HepG2 (cell line): ENCODE data around the gene METTL23. TPM values are rescaled to one million over a fixed set of nuclear protein-coding genes. Genes with fewer than 3 reads are reported as not detected.

Experiments
- ETV5 ChIP-seq: IDR thresholded peaks from 2 replicates; pipeline ENCODE4 v1.6.1; 2018; ENCODE audit warnings: missing biosample characterization, missing genetic modification reagents, inconsistent platforms, borderline replicate concordance
- HDAC2 ChIP-seq: sonication (generic); formaldehyde crosslinking; IDR thresholded peaks from 2 replicates; pipeline ENCODE4 v1.4.0; 2020; ENCODE audit warnings: missing genetic modification reagents
- HDAC6 ChIP-seq: fragments of 200-600 bp; sonication (generic); IDR thresholded peaks from 2 replicates; pipeline ENCODE4 v1.7.0; 2017; ENCODE audit warnings: mild to moderate bottlenecking, antibody characterized with exemption, low read length, low read depth
- MAF1 ChIP-seq: sonication (generic); formaldehyde crosslinking; IDR thresholded peaks from 2 replicates; pipeline ENCODE4 v1.5.0; 2020; ENCODE audit warnings: missing genetic modification reagents, borderline replicate concordance
- MTF2 ChIP-seq: sonication (generic); formaldehyde crosslinking; IDR thresholded peaks from 2 replicates; pipeline ENCODE4 v1.5.0; 2020; ENCODE audit warnings: missing genetic modification reagents, borderline replicate concordance
- MXD3 ChIP-seq: IDR thresholded peaks from 2 replicates; pipeline ENCODE4 v1.6.1; 2016; ENCODE audit warnings: mild to moderate bottlenecking, missing biosample characterization, missing genetic modification reagents
- PBX3 ChIP-seq: sonication (generic); formaldehyde crosslinking; IDR thresholded peaks from 2 replicates; pipeline ENCODE4 v1.8.1; 2023; ENCODE audit warnings: missing genetic modification reagents, inconsistent platforms, borderline replicate concordance
- SIN3A ChIP-seq: IDR thresholded peaks from 2 replicates; pipeline ENCODE4 v1.6.1; 2011; ENCODE audit warnings: low read depth, mild to moderate bottlenecking, control low read depth, low read length, borderline replicate concordance
- SP1 ChIP-seq, 2 experiments: fragments of 450-650 bp in 1 of 2; sonication (generic) in 1 of 2; formaldehyde crosslinking in 1 of 2; IDR thresholded peaks; 2 replicates each; pipeline versions ENCODE4 v1.4.0 to v1.6.1; 2016 to 2020; ENCODE audit warnings: missing genetic modification reagents in 1 of 2
- TAF1 ChIP-seq: sonication (generic); formaldehyde crosslinking; IDR thresholded peaks from 2 replicates; pipeline ENCODE4 v1.4.0; 2020; ENCODE audit warnings: missing genetic modification reagents
- TP53 ChIP-seq: sonication (generic); formaldehyde crosslinking; conservative IDR thresholded peaks from 2 replicates; pipeline ENCODE4 v1.4.0; 2020; ENCODE audit warnings: missing genetic modification reagents
- UBTF ChIP-seq: sonication (generic); formaldehyde crosslinking; IDR thresholded peaks from 2 replicates; pipeline ENCODE4 v1.4.0; 2020; ENCODE audit warnings: mild to moderate bottlenecking, missing genetic modification reagents
- ZFAT ChIP-seq: sonication (generic); formaldehyde crosslinking; conservative IDR thresholded peaks from 2 replicates; pipeline ENCODE4 v1.8.1; 2023; ENCODE audit warnings: missing genetic modification reagents, inconsistent platforms
- ZNF362 ChIP-seq: sonication (generic); formaldehyde crosslinking; IDR thresholded peaks from 2 replicates; pipeline ENCODE4 v1.4.0; 2020; ENCODE audit warnings: missing genetic modification reagents, mild to moderate bottlenecking, borderline replicate concordance
- ZNF547 ChIP-seq: sonication (generic); formaldehyde crosslinking; IDR thresholded peaks from 2 replicates; pipeline ENCODE4 v1.5.1; 2020; ENCODE audit warnings: mild to moderate bottlenecking, missing genetic modification reagents
- ZNF737 ChIP-seq: sonication (generic); formaldehyde crosslinking; IDR thresholded peaks from 2 replicates; pipeline ENCODE4 v1.5.0; 2020; ENCODE audit warnings: missing genetic modification reagents, mild to moderate bottlenecking, borderline replicate concordance
- ZSCAN31 ChIP-seq: sonication (generic); formaldehyde crosslinking; IDR thresholded peaks from 2 replicates; pipeline ENCODE4 v1.5.0; 2020; ENCODE audit warnings: low read depth, mild to moderate bottlenecking, missing genetic modification reagents
- polyA plus RNA-seq, 8 experiments: library from polyadenylated mRNA; depleted of rRNA in 3 of 8; stranded (reverse) in 7 of 8; unstranded in 1 of 8; fragments of >200 nt; fragmentation: Illumina TruSeq in 4 of 8; extraction: Trizol in 4 of 8; gene quantifications; 2 replicates each; pipeline versions ENCODE4 v1.2.1 to v1.2.3, GENCODE V29; 2011 to 2016; ENCODE audit warnings: low read depth in 4 of 8, missing spikeins in 1 of 8, mixed read lengths in 1 of 8; ENCODE audit not compliant: insufficient read depth in 1 of 8
- total RNA-seq, 5 experiments: library from RNA; depleted of rRNA; stranded (reverse); fragments of >200 nt; fragmentation: Illumina TruSeq; extraction: Trizol; gene quantifications; 2 replicates each; pipeline ENCODE4 v1.2.3, GENCODE V29; 2016; ENCODE audit warnings: low read depth in 1 of 5
- TF ChIP-seq, protein P1 (sequence below): IDR thresholded peaks from 2 replicates; pipeline ENCODE4 v1.6.1; 2016; ENCODE audit warnings: mild to moderate bottlenecking
- TF ChIP-seq, protein P2 (sequence below): sonication (generic); formaldehyde crosslinking; IDR thresholded peaks from 2 replicates; pipeline ENCODE4 v1.5.0; 2020; ENCODE audit warnings: mild to moderate bottlenecking, missing genetic modification reagents, borderline replicate concordance

METTL23 gene
- total and polyA plus RNA-seq, 2 of the 13 experiments (the other 11 are each of a cell fraction or from before 2014, with no cell fraction given) = 39.9 to 104 TPM

- TF ChIP-seq ZNF362 (0 out of 2 replicates have a peak, but pooled peaks have one; percentile 41), TP53 (CRISPR knock-in tag) (no peak), MTF2 (CRISPR knock-in tag) (no peak), MAF1 (CRISPR knock-in tag) (0 out of 2 replicates have a peak, but pooled peaks have one; percentile 26), SIN3A (no peak), SP1 (IDR thresholded peaks at IDR 0.05) (no peak), SP1 (CRISPR knock-in tag; IDR thresholded peaks at IDR 0.05) (peak; percentile 51), TAF1 (CRISPR knock-in tag) (peak; percentile 36; the same call in 1 of the 2 replicates), ZNF737 (0 out of 2 replicates have a peak, but pooled peaks have one; percentile 85), ZSCAN31 (CRISPR knock-in tag) (peak; percentile 3; the same call in 1 of the 2 replicates), UBTF (CRISPR knock-in tag) (peak; percentile 84), MXD3 (CRISPR knock-in tag) (peak; percentile 51), HDAC2 (CRISPR knock-in tag) (peak; percentile 65), ETV5 (CRISPR knock-in tag) (peak; percentile 96), PBX3 (no peak), ZNF547 (CRISPR knock-in tag) (peak; percentile 50; the same call in 1 of the 2 replicates), HDAC6 (no peak), ZFAT (CRISPR knock-in tag) (no peak)
- TF ChIP-seq, protein P1, sequence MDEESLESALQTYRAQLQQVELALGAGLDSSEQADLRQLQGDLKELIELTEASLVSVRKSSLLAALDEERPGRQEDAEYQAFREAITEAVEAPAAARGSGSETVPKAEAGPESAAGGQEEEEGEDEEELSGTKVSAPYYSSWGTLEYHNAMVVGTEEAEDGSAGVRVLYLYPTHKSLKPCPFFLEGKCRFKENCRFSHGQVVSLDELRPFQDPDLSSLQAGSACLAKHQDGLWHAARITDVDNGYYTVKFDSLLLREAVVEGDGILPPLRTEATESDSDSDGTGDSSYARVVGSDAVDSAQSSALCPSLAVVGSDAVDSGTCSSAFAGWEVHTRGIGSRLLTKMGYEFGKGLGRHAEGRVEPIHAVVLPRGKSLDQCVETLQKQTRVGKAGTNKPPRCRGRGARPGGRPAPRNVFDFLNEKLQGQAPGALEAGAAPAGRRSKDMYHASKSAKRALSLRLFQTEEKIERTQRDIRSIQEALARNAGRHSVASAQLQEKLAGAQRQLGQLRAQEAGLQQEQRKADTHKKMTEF (CRISPR knock-in tag) = peak; percentile 62
- TF ChIP-seq, protein P2, sequence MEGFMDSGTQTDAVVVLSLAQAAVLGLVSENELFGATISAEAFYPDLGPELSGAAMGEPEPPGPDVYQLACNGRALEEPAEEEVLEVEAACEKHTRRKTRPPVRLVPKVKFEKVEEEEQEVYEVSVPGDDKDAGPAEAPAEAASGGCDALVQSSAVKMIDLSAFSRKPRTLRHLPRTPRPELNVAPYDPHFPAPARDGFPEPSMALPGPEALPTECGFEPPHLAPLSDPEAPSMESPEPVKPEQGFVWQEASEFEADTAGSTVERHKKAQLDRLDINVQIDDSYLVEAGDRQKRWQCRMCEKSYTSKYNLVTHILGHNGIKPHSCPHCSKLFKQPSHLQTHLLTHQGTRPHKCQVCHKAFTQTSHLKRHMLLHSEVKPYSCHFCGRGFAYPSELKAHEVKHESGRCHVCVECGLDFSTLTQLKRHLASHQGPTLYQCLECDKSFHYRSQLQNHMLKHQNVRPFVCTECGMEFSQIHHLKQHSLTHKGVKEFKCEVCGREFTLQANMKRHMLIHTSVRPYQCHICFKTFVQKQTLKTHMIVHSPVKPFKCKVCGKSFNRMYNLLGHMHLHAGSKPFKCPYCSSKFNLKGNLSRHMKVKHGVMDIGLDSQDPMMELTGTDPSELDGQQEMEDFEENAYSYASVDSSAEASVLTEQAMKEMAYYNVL (CRISPR knock-in tag) = peak; percentile 98
These were observed 25.8 kb upstream of the METTL23 start (continued) for GRCh38 chr17:76700617-76701470.
